Measurements from ENCODE around the gene BEST2.

The BEST2 gene

DNA sequence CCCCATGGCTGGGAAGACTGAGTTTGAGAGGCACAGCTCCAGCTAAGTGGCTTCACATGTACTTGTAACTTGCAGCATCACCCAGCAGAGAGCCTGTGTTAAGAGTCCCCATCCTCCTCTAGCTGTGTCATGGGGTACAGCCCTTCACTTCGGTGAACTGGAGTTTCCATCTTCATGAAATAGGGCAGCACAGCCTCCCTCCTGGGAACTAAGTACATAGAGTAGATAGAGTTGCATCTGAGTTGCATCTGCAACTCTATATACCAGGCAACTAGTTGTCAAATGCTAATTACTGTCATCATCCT is 48.8 kb downstream of the BEST2 start:
- Histone ChIP-seq H3K4me2 (no peak overlapping the region), H3K27me3 (ENCODE audit: insufficient read depth, low read depth) (peaks cover 13% of the 10 kb centered on the region), H3K79me2 (ENCODE audit: insufficient read depth, low read depth) (no peaks in the 10 kb centered on the region), H3K4me3 (IDR thresholded peaks at IDR 0.05; ENCODE audit: insufficient read depth, low read depth, low read length) (no peak overlapping the region), H3K4me1 (ENCODE audit: low read depth, poor library complexity, severe bottlenecking) (peaks cover 10% of the 10 kb centered on the region), H3K9ac (no peak overlapping the region), H3K36me3 (ENCODE audit: insufficient read depth) (no peaks in the 10 kb centered on the region), H3K27ac (no peak overlapping the region), H2AFZ (ENCODE audit: low read depth) (no peak overlapping the region), H4K20me1 (ENCODE audit: insufficient read depth) (no peaks in the 10 kb centered on the region)
- TF ChIP-seq, protein P1, sequence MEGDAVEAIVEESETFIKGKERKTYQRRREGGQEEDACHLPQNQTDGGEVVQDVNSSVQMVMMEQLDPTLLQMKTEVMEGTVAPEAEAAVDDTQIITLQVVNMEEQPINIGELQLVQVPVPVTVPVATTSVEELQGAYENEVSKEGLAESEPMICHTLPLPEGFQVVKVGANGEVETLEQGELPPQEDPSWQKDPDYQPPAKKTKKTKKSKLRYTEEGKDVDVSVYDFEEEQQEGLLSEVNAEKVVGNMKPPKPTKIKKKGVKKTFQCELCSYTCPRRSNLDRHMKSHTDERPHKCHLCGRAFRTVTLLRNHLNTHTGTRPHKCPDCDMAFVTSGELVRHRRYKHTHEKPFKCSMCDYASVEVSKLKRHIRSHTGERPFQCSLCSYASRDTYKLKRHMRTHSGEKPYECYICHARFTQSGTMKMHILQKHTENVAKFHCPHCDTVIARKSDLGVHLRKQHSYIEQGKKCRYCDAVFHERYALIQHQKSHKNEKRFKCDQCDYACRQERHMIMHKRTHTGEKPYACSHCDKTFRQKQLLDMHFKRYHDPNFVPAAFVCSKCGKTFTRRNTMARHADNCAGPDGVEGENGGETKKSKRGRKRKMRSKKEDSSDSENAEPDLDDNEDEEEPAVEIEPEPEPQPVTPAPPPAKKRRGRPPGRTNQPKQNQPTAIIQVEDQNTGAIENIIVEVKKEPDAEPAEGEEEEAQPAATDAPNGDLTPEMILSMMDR (conservative IDR thresholded peaks at IDR 0.05; ENCODE audit: low read depth, low read length): no peak

DNA sequence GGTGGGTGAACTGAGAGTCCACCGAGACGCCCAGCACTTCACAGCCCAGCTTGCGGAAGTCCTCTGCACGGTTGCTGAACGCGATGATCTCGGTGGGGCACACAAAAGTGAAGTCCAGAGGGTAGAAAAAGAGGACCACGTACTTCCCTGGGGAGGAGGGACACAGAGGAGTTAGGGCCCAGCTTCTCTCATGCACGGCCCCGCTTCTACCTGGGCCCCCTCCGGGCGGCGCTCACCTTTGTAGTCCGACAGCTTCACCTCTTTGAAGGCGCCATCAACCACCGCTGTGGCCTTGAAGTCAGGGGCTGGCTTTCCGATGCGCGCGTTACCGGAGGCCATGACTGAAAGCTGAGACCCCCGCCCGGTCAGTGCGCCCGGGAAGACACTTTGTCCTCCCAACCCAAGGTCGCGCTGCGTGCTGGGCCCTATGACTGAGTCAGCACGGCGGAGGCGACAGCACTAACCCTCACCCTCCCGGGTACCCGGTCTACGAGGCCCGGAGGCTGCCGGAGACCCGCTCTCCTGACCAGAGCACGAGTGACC is 49.4 kb downstream of the BEST2 start:
- Histone ChIP-seq H2AFZ (ENCODE audit: low read depth) (peak overlapping the region; percentile 85; the same call in 1 of the 2 replicates), H3K9ac (peak overlapping the region; percentile 52; the same call in 1 of the 2 replicates), H3K27ac (no peak overlapping the region), H3K36me3 (ENCODE audit: insufficient read depth) (no peaks in the 10 kb centered on the region), H3K4me1 (ENCODE audit: low read depth, poor library complexity, severe bottlenecking) (peaks cover 5% of the 10 kb centered on the region), H3K4me2 (peak overlapping the region; percentile 69; the same call in 1 of the 2 replicates), H3K79me2 (ENCODE audit: insufficient read depth, low read depth) (no peaks in the 10 kb centered on the region), H3K27me3 (ENCODE audit: insufficient read depth, low read depth) (peaks cover 13% of the 10 kb centered on the region), H4K20me1 (ENCODE audit: insufficient read depth) (no peaks in the 10 kb centered on the region), H3K4me3 (IDR thresholded peaks at IDR 0.05; ENCODE audit: insufficient read depth, low read depth, low read length) (no peak overlapping the region)
- TF ChIP-seq, protein P1 (conservative IDR thresholded peaks at IDR 0.05; ENCODE audit: low read depth, low read length): no peak

DNA sequence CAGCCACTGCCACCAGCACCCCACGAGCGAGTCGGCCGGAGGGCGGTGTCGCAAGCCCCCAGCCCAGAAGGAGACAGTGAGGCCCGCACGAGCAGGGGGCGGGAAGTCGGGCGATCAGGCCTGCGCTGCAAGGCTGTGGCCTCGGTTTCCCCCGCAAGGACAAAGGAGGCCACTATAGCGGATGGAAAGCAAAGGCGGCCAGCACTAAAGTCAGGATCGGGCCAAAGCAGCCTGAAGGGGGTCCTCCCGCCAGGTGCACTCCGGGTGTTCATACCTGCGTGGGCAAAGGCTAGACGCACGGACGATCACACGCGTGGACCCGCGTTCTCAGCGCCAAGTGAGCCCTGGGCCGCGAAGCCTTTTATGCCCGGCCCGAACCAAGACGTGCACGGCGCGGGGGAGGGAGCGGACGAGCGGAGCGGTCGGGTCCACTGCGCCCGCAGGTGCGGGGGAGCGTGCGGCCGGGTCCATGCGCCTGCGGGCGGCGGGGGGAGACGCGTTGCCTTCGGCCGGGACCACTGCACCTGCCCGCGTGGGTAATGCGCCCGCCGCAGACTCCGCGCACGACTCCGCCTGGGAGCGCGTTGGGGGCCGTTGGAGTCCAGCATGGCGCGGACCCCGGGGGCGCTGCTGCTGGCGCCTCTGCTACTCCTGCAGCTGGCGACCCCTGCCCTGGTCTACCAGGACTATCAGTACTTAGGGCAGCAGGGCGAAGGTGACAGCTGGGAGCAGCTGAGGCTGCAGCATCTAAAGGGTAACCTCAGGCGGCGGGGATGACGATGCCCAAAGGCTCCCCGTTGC is 50.1 kb downstream of the BEST2 start, which contains the start of the genes PRDX2 and THSD8:
Gene PRDX2 (minus strand): TSS at position 335 of the 801 bp plus-strand sequence. CDS start 539 bp downstream, outside the sequence.
Gene THSD8 (plus strand): TSS at position 604 of the 801 bp plus-strand sequence. CDS start 3 bp downstream, at position 607.
- H4K20me1 ChIP-seq (ENCODE audit: insufficient read depth): no peaks in the 10 kb centered on the region
- peak within 1 kb of the TSS; percentile 52; the same call in 1 of the 2 replicates for H3K9ac ChIP-seq
- H3K27me3 ChIP-seq (ENCODE audit: insufficient read depth, low read depth): peaks cover 13% of the 10 kb centered on the region
- no peak within 1 kb of the TSS for H3K27ac ChIP-seq
- H3K4me3 ChIP-seq (IDR thresholded peaks at IDR 0.05; ENCODE audit: insufficient read depth, low read depth, low read length): no peak within 1 kb of the TSS
- peak within 1 kb of the TSS; percentile 85 for H2AFZ ChIP-seq (ENCODE audit: low read depth)
- H3K4me2 ChIP-seq: peak within 1 kb of the TSS; percentile 69
- no peaks in the 10 kb centered on the region for H3K4me1 ChIP-seq (ENCODE audit: low read depth, poor library complexity, severe bottlenecking)
- TF ChIP-seq, protein P1 (conservative IDR thresholded peaks at IDR 0.05; ENCODE audit: low read depth, low read length): no peak
- H3K79me2 ChIP-seq (ENCODE audit: insufficient read depth, low read depth): no peaks in the 10 kb centered on the region
- no peaks in the 10 kb centered on the region for H3K36me3 ChIP-seq (ENCODE audit: insufficient read depth)

DNA sequence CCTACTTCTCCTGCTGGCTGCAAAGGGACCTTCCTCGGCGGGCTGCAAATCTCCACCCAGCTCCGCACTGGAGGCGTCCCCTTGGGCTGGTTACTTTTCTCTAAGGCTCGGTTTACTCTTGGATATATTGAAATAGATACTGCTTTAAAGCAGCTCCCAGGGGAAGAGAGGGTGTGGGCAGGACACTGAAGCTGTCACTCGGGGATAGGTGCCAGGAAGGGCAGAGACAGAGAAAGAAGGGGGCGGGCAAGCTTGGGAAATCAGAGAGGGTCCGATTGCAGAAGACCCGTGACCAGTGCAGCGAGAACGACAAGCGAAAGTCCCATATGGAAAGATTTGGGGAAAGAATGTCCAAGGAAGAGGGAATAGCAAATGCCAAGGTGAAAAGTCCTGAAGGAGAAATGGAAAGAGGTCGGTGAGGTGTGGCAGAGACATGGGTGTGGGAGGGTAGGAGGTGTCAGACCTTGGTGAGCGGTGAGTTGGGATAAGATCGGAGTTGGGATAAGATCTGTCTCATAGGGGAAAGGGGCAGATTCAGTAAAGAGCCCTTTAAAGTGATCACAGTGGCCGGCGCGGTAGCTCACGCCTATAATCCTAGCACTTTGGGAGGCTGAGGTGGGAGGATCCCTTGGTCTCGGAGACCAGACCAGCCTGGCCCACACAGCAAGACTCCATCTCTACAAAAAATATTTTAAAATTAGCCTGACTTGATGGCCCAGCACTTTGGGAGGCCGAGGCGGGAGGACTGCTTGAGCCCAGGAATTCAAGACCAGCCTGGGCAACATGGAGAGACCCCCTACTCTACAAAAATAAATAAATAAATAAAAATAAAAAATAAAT is 50.9 kb downstream of the BEST2 start:
- no peak overlapping the region for H3K9ac ChIP-seq
- TF ChIP-seq, protein P1 (conservative IDR thresholded peaks at IDR 0.05; ENCODE audit: low read depth, low read length): no peak

More for the DNA sequence above, 50.9 kb downstream of the BEST2 start:
- Histone ChIP-seq H3K27ac (no peak overlapping the region), H3K27me3 (ENCODE audit: insufficient read depth, low read depth) (peaks cover 13% of the 10 kb centered on the region), H3K4me1 (ENCODE audit: low read depth, poor library complexity, severe bottlenecking) (no peaks in the 10 kb centered on the region), H3K79me2 (ENCODE audit: insufficient read depth, low read depth) (no peaks in the 10 kb centered on the region), H3K4me3 (IDR thresholded peaks at IDR 0.05; ENCODE audit: insufficient read depth, low read depth, low read length) (no peak overlapping the region), H4K20me1 (ENCODE audit: insufficient read depth) (no peaks in the 10 kb centered on the region), H3K36me3 (ENCODE audit: insufficient read depth) (no peaks in the 10 kb centered on the region), H3K4me2 (peak overlapping the region; percentile 69), H2AFZ (ENCODE audit: low read depth) (peak overlapping the region; percentile 85)
